Stomach (tissue), 4 donors: Measurements from ENCODE around the gene SNAPC5.
"Not testable (repeated sequence)": the region's sequence is repeated elsewhere in the genome, so short reads cannot be mapped to it uniquely, and the experiment has no call there.

Experiments
- CTCF ChIP-seq, 7 experiments: fragments of 450-650 bp in 4 of 7; fragments of 200-600 bp in 3 of 7; sonication (generic) in 3 of 7; IDR thresholded peaks; one replicate each; pipeline ENCODE4 v1.5.1; 2016 to 2019; ENCODE audit warnings: antibody characterized with exemption in 7 of 7, control low read depth in 2 of 7, mild to moderate bottlenecking in 1 of 7
- POLR2A ChIP-seq, 4 donors: fragments of 450-650 bp; IDR thresholded peaks; one replicate each; pipeline ENCODE4 v1.6.1; 2016; ENCODE audit warnings: antibody characterized with exemption in 4 of 4, control low read depth in 2 of 4, mild to moderate bottlenecking in 1 of 4, moderate library complexity in 1 of 4
- POLR2AphosphoS5 ChIP-seq, 3 donors: sonication (generic); formaldehyde crosslinking; IDR thresholded peaks; one replicate each; pipeline ENCODE4 v1.6.1; 2016; ENCODE audit warnings: antibody characterized with exemption in 3 of 3

GRCh38 chr15:66467162-66468040 is 30.2 kb downstream of the SNAPC5 start:
- not testable (repeated sequence) for TF ChIP-seq CTCF, POLR2AphosphoS5, POLR2A (IDR thresholded peaks at IDR 0.05)
